ENCODE measurements around the gene CIROP. TPM values are rescaled to one million over a fixed set of nuclear protein-coding genes. Genes with fewer than 3 reads are reported as not detected.
"Not testable (repeated sequence)": the region's sequence is repeated elsewhere in the genome, so short reads cannot be mapped to it uniquely, and the experiment has no call there.

The CIROP gene
- total and polyA plus RNA-seq, 9 of the 15 experiments (the other 6 are each of a cell fraction or from before 2014, with no cell fraction given): not detected

- POLR2A ChIA-PET: interaction anchor here (0.6 to 3.5 kb wide), 4 partner anchors 11 to 180 kb away, joined by 3 to 12 read pairs (median 3); partner anchors contain the start of genes ACIN1 and C14orf119
- Histone ChIP-seq H3K9me1 (ENCODE audit: control insufficient read depth, insufficient read depth, low read length) (no peaks in the 10 kb centered on the region), H2AFZ (ENCODE audit: low read depth, low read length) (no peak overlapping the region), H3K36me3 (ENCODE audit: control insufficient read depth, insufficient read depth, low read length) (no peaks in the 10 kb centered on the region), H3K27me3 (ENCODE audit: control insufficient read depth in 2 of 2, insufficient read depth in 2 of 2, low read length in 2 of 2) (peaks cover 0 to 6% of the 10 kb centered on the region in 2 experiments; a peak in 2 of 5 replicates), H3K9ac (ENCODE audit: insufficient read depth in 1 of 2, low read depth in 2 of 2, low read length in 2 of 2) (no peak overlapping the region), H3K4me2 (ENCODE audit: insufficient read depth, low read length) (no peak overlapping the region), H4K20me1 (replicated peaks; ENCODE audit: control insufficient read depth, insufficient read depth, low read length) (no peaks in the 10 kb centered on the region), H3K27ac (ENCODE audit: extremely low read depth, low read depth, low read length) (no peak overlapping the region), H3K4me1 (replicated peaks in 1 of 2; ENCODE audit: control insufficient read depth in 2 of 2, insufficient read depth in 2 of 2, low read length in 2 of 2) (peaks cover 20 to 38% of the 10 kb centered on the region in 2 experiments), H3K4me3 (no peak overlapping the region), H3K79me2 (ENCODE audit: control insufficient read depth, insufficient read depth, low read length) (no peaks in the 10 kb centered on the region), H3K9me3 (replicated peaks; ENCODE audit: control insufficient read depth, insufficient read depth, low read depth, low read length) (no peaks in the 10 kb centered on the region)
- in situ Hi-C loops (cut with MboI) (loop anchor here (5.0 kb wide), 1 partner anchor 42 kb away; no protein-coding TSS in a partner anchor), intact Hi-C loops (cut with micrococcal nuclease) (loop anchor here (1.0 to 5.0 kb wide), 4 partner anchors 40 to 137 kb away; no protein-coding TSS in a partner anchor)
- TF ChIP-seq DIDO1 (tag; IDR thresholded peaks at IDR 0.05; ENCODE audit: low read depth): no peak
- no peak for TF ChIP-seq CEBPB (tag; IDR thresholded peaks at IDR 0.05)
- DNase-seq (ENCODE audit: extremely low read depth in 1 of 4, low spot score in 3 of 4): no peak
- FAIRE-seq: no peak
- BruUV-seq (replicated peaks): no TSS peak
- 47% methylated on average over 1 of the region's 1 CpG for WGBS (ENCODE audit: insufficient coverage, low coverage, missing lambda C conversion rate)
- ATAC-seq: no peak
- CTCF ChIA-PET (ENCODE audit: low intra/inter-chr PET ratio): interaction anchor here (0.7 to 5.6 kb wide), 6 partner anchors 11 to 123 kb away, joined by 4 to 109 read pairs (median 7); no protein-coding TSS in a partner anchor
Measured at GRCh38 chr14:23109769-23110168, 5.0 kb upstream of the CIROP start.

DNA sequence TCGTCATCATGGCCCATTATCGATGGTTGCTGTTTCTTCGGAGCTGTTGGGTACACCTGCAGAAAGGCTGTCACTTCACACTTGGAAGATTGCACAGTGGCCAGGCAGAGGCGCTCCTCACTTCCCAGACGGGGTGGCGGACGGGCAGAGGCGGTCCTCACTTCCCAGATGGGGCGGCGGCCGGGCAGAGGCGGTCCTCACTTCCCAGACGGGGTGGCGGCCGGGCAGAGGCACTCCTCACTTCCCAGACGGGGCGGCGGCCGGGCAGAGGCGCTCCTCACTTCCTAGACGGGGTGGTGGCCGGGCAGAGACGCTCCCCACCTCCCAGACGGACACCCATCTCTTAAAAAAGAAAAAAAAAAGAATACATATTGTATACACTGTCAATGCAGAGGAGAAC, 3.4 kb upstream of the CIROP start:
- H3K9me1 ChIP-seq (ENCODE audit: control insufficient read depth, insufficient read depth, low read length); H3K36me3 ChIP-seq (ENCODE audit: control insufficient read depth, insufficient read depth, low read length); H4K20me1 ChIP-seq (replicated peaks; ENCODE audit: control insufficient read depth, insufficient read depth, low read length); H3K9me3 ChIP-seq (replicated peaks; ENCODE audit: control insufficient read depth, insufficient read depth, low read depth, low read length); H3K9ac ChIP-seq (ENCODE audit: insufficient read depth in 1 of 2, low read depth in 2 of 2, low read length in 2 of 2); BruUV-seq (replicated peaks); H3K4me3 ChIP-seq; FAIRE-seq; H3K79me2 ChIP-seq (ENCODE audit: control insufficient read depth, insufficient read depth, low read length); ATAC-seq; H3K27ac ChIP-seq (ENCODE audit: extremely low read depth, low read depth, low read length); H3K27me3 ChIP-seq (ENCODE audit: control insufficient read depth in 2 of 2, insufficient read depth in 2 of 2, low read length in 2 of 2); H2AFZ ChIP-seq (ENCODE audit: low read depth, low read length); DNase-seq (ENCODE audit: extremely low read depth in 1 of 4, low spot score in 3 of 4); H3K4me2 ChIP-seq (ENCODE audit: insufficient read depth, low read length): not testable (repeated sequence)
- POLR2A ChIA-PET: interaction anchor here (1.0 to 3.5 kb wide), 4 partner anchors 13 to 49 kb away, joined by 3 to 12 read pairs (median 4); partner anchors contain the start of genes ACIN1 and C14orf119
- peaks cover 12 to 24% of the 10 kb centered on the region in 2 experiments; a peak in 4 of 5 replicates for H3K4me1 ChIP-seq (replicated peaks in 1 of 2; ENCODE audit: control insufficient read depth in 2 of 2, insufficient read depth in 2 of 2, low read length in 2 of 2)
- intact Hi-C loops (cut with micrococcal nuclease) (loop anchor here (5.0 kb wide), 2 partner anchors 121 to 136 kb away; no protein-coding TSS in a partner anchor), in situ Hi-C loops (cut with MboI) (loop anchor here (5.0 kb wide), 1 partner anchor 41 kb away; no protein-coding TSS in a partner anchor)
- 67% methylated on average over 9 of the region's 24 CpGs for WGBS (ENCODE audit: insufficient coverage, low coverage, missing lambda C conversion rate)
- TF ChIP-seq SMAD4 (CRISPR knock-in tag; conservative IDR thresholded peaks at IDR 0.05): peak; percentile 67
- TF ChIP-seq, protein P1, sequence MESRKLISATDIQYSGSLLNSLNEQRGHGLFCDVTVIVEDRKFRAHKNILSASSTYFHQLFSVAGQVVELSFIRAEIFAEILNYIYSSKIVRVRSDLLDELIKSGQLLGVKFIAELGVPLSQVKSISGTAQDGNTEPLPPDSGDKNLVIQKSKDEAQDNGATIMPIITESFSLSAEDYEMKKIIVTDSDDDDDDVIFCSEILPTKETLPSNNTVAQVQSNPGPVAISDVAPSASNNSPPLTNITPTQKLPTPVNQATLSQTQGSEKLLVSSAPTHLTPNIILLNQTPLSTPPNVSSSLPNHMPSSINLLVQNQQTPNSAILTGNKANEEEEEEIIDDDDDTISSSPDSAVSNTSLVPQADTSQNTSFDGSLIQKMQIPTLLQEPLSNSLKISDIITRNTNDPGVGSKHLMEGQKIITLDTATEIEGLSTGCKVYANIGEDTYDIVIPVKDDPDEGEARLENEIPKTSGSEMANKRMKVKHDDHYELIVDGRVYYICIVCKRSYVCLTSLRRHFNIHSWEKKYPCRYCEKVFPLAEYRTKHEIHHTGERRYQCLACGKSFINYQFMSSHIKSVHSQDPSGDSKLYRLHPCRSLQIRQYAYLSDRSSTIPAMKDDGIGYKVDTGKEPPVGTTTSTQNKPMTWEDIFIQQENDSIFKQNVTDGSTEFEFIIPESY (CRISPR knock-in tag; IDR thresholded peaks at IDR 0.05): peak; percentile 85
- CTCF ChIA-PET (ENCODE audit: low intra/inter-chr PET ratio): interaction anchor here (1.9 to 5.6 kb wide), 3 partner anchors 31 to 122 kb away, joined by 8 to 109 read pairs (median 25); no protein-coding TSS in a partner anchor

Measured in K562 (cell line).